ENCODE results near the gene HDAC7. TPM values are rescaled to one million over a fixed set of nuclear protein-coding genes. Genes with fewer than 3 reads are reported as not detected.

The HDAC7 gene
- total and polyA plus RNA-seq, 8 donors: 22.8 to 313 (median 46.8) TPM

GRCh38 chr12:47862167-47862750 lies 42.6 kb upstream of the HDAC7 start:
- 64 to 74% (median 68%) methylated on average over 5 of the region's 5 CpGs for WGBS, 5 donors
- intact Hi-C loops (cut with DNase I; ENCODE audit: low total_unique reads): no loop called here
- DNase-seq: no peak
- Histone ChIP-seq H3K4me1 (no peaks in the 10 kb centered on the region), H3K4me3 (no peak overlapping the region), H3K9me3 (no peaks in the 10 kb centered on the region), H3K36me3 (peaks cover 0 to 25% (median 3%) of the 10 kb centered on the region in 4 donors), H3K27ac (no peak overlapping the region), H3K27me3 (no peaks in the 10 kb centered on the region)
- TF ChIP-seq EP300 (IDR thresholded peaks at IDR 0.05): no peak
- TF ChIP-seq POLR2AphosphoS5 (IDR thresholded peaks at IDR 0.05): no peak
- TF ChIP-seq CTCF (IDR thresholded peaks at IDR 0.05): no peak
- no peak for TF ChIP-seq POLR2A (IDR thresholded peaks at IDR 0.05)

GRCh38 chr12:47860873-47861272 lies 41.2 kb upstream of the HDAC7 start:
- TF ChIP-seq POLR2A (IDR thresholded peaks at IDR 0.05) (no peak), CTCF (IDR thresholded peaks at IDR 0.05) (no peak), EP300 (IDR thresholded peaks at IDR 0.05) (no peak), POLR2AphosphoS5 (IDR thresholded peaks at IDR 0.05) (no peak)
- H3K4me3 ChIP-seq: no peak overlapping the region
- no peak for DNase-seq
- peaks cover 0 to 33% (median 7%) of the 10 kb centered on the region in 4 donors for H3K36me3 ChIP-seq
- H3K27ac ChIP-seq: no peak overlapping the region
- H3K4me1 ChIP-seq: no peaks in the 10 kb centered on the region
- H3K27me3 ChIP-seq: no peaks in the 10 kb centered on the region
- intact Hi-C loops (cut with DNase I; ENCODE audit: low total_unique reads): no loop called here
- no peaks in the 10 kb centered on the region for H3K9me3 ChIP-seq
- 60 to 84% (median 75%) methylated on average over 2 of the region's 2 CpGs for WGBS, 5 donors

- DNase-seq: no peak
Observed at GRCh38 chr12:47860279-47860841, 40.7 kb upstream of the HDAC7 start.

More at GRCh38 chr12:47860279-47860841, 40.7 kb upstream of the HDAC7 start:
- Histone ChIP-seq H3K36me3 (peaks cover 0 to 36% (median 9%) of the 10 kb centered on the region in 4 donors), H3K9me3 (no peaks in the 10 kb centered on the region), H3K4me1 (no peaks in the 10 kb centered on the region), H3K4me3 (no peak overlapping the region), H3K27me3 (no peaks in the 10 kb centered on the region), H3K27ac (no peak overlapping the region)
- intact Hi-C loops (cut with DNase I; ENCODE audit: low total_unique reads): no loop called here
- 86 to 93% (median 89%) methylated on average over 7 of the region's 7 CpGs for whole genome bisulfite sequencing, 5 donors
- no peak for TF ChIP-seq EP300 (IDR thresholded peaks at IDR 0.05)
- TF ChIP-seq POLR2A (IDR thresholded peaks at IDR 0.05): no peak
- no peak for TF ChIP-seq POLR2AphosphoS5 (IDR thresholded peaks at IDR 0.05)
- TF ChIP-seq CTCF (IDR thresholded peaks at IDR 0.05): no peak
